Cardiac muscle cell (in vitro differentiated cells and primary cell): ENCODE data around the gene SSRP1. TPM values are rescaled to one million over a fixed set of nuclear protein-coding genes. Genes with fewer than 3 reads are reported as not detected.

Source experiments
- DNase-seq, 2 donors: peaks; one replicate each; pipeline versions ENCODE4 v3.0.0 to v3.0.0-alpha.2; 2010 to 2017; ENCODE audit warnings: low read depth in 1 of 2, low spot score in 1 of 2
- H3K27ac ChIP-seq: fragments of 200-600 bp; sonication (generic); 2 replicates; pipeline ENCODE4 v1.5.1; 2016
- H3K27me3 ChIP-seq: fragments of 200-600 bp; sonication (generic); 2 replicates; pipeline ENCODE4 v1.6.0; 2016; ENCODE audit warnings: control low read depth
- H3K36me3 ChIP-seq: fragments of 200-600 bp; sonication (generic); 2 replicates; pipeline ENCODE4 v1.5.1; 2016; ENCODE audit warnings: control low read depth
- H3K4me1 ChIP-seq: fragments of 200-600 bp; sonication (generic); 2 replicates; pipeline ENCODE4 v1.8.1; 2017; ENCODE audit warnings: low read depth, mild to moderate bottlenecking, mixed run types
- H3K4me3 ChIP-seq: fragments of 200-600 bp; sonication (generic); 2 replicates; pipeline ENCODE4 v1.5.1; 2016; ENCODE audit warnings: mild to moderate bottlenecking
- H3K9me3 ChIP-seq: fragments of 200-600 bp; sonication (generic); 2 replicates; pipeline ENCODE4 v1.5.1; 2017; ENCODE audit warnings: low read depth, mild to moderate bottlenecking, control low read depth
- polyA plus RNA-seq: library from polyadenylated mRNA; unstranded; fragments of >200 nt; fragmentation: Nextera tagmentation; extraction: Ambion mirVana; gene quantifications from 2 replicates; pipeline ENCODE4 v1.2.1, GENCODE V29; 2016
- total RNA-seq: library from RNA; depleted of rRNA; stranded (reverse); fragments of >200 nt; gene quantifications from 2 replicates; pipeline ENCODE4 v1.2.3, GENCODE V29; 2016
- TF ChIP-seq, protein P1 (sequence below): IDR thresholded peaks from 2 replicates; pipeline ENCODE4 v1.5.1; 2012; ENCODE audit warnings: low read depth, mild to moderate bottlenecking, low read length

SSRP1 gene
- total and polyA plus RNA-seq, 2 experiments from 2014 or later: 87.0 to 180 TPM

GRCh38 chr11:57277845-57278720 lies 57.6 kb downstream of the SSRP1 start:
- TF ChIP-seq, protein P1, sequence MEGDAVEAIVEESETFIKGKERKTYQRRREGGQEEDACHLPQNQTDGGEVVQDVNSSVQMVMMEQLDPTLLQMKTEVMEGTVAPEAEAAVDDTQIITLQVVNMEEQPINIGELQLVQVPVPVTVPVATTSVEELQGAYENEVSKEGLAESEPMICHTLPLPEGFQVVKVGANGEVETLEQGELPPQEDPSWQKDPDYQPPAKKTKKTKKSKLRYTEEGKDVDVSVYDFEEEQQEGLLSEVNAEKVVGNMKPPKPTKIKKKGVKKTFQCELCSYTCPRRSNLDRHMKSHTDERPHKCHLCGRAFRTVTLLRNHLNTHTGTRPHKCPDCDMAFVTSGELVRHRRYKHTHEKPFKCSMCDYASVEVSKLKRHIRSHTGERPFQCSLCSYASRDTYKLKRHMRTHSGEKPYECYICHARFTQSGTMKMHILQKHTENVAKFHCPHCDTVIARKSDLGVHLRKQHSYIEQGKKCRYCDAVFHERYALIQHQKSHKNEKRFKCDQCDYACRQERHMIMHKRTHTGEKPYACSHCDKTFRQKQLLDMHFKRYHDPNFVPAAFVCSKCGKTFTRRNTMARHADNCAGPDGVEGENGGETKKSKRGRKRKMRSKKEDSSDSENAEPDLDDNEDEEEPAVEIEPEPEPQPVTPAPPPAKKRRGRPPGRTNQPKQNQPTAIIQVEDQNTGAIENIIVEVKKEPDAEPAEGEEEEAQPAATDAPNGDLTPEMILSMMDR: peak; percentile 84
- H3K4me1 ChIP-seq: peaks cover 8% of the 10 kb centered on the region
- DNase-seq: peak; percentile 77 to 92
- peak overlapping the region; percentile 68 for H3K27ac ChIP-seq
- no peaks in the 10 kb centered on the region for H3K9me3 ChIP-seq
- no peaks in the 10 kb centered on the region for H3K36me3 ChIP-seq
- no peak overlapping the region for H3K4me3 ChIP-seq
- no peaks in the 10 kb centered on the region for H3K27me3 ChIP-seq

- TF ChIP-seq, protein P1: no peak
- Histone ChIP-seq H3K36me3 (no peaks in the 10 kb centered on the region), H3K27me3 (no peaks in the 10 kb centered on the region), H3K27ac (no peak overlapping the region), H3K9me3 (no peaks in the 10 kb centered on the region), H3K4me3 (no peak overlapping the region), H3K4me1 (peaks cover 8% of the 10 kb centered on the region)
- peak in 1 of 2 donors; percentile 78 for DNase-seq
Observed at GRCh38 chr11:57276971-57277675, 58.6 kb downstream of the SSRP1 start.

DNA sequence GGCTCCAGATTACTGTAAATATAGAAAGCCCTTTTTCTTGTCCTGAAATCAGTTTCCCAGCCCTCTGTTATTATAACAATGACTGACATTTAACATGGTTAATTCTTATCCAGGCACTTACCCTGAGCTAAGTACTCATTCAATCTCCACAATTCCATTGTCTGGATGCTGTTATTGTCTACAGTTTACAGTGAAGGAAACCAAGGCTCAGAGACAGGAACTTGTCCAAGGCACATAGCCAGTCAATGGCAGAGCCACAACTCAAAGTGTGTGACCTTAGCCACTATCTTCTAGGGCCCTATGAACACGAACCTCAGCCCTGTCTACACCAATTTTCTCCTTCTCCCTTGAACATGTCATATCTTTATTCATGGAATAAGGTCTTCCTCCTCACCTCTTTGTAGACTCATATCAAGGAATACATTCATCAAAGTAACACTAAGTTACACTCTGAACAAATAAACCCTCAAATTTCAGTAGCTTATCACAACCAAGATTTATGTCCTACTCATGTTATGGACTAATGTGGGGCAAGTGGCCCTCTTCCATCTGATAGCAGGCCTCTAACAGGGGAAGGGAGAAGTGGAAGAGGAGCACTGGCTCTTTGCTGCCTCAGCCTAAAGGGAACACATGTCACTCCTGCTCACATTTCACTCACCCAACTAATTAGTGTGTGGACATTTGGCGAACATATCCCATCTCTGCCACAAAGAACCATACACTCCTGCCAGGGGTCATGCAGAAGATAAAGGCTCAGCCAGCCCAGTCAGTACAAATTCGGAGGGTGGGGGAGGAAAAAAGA lies 59.3 kb downstream of the SSRP1 start:
- Histone ChIP-seq H3K4me1 (peaks cover 8% of the 10 kb centered on the region), H3K4me3 (no peak overlapping the region), H3K27ac (no peak overlapping the region), H3K36me3 (no peaks in the 10 kb centered on the region), H3K27me3 (no peaks in the 10 kb centered on the region), H3K9me3 (no peaks in the 10 kb centered on the region)
- DNase-seq: no peak
- TF ChIP-seq, protein P1: no peak

Other genes starting within 250 kb of the SSRP1 start
- gene LRRC55, start 153.9 kb downstream of the SSRP1 start, total RNA-seq: 0.11 and 0.21 TPM in 2 replicates
- 0.12 TPM in 1 of 2 replicates, not detected in the other for gene LRRC55, start 153.9 kb downstream of the SSRP1 start, polyA plus RNA-seq
- 9.8 and 16.0 TPM in 2 replicates for gene APLNR, start 98.6 kb downstream of the SSRP1 start, total RNA-seq
- 7.2 and 13.6 TPM in 2 replicates for gene APLNR, start 98.6 kb downstream of the SSRP1 start, polyA plus RNA-seq
- gene TNKS1BP1, start 10.9 kb downstream of the SSRP1 start, total RNA-seq: 58.9 and 69.1 TPM in 2 replicates
- gene TNKS1BP1, start 10.9 kb downstream of the SSRP1 start, polyA plus RNA-seq: 62.1 and 67.1 TPM in 2 replicates
- 0.09 and 0.18 TPM in 2 replicates for gene P2RX3, start 2.5 kb upstream of the SSRP1 start, total RNA-seq
- gene P2RX3, start 2.5 kb upstream of the SSRP1 start, polyA plus RNA-seq: 0.39 and 0.62 TPM in 2 replicates
- gene PRG3, start 45.3 kb upstream of the SSRP1 start, total RNA-seq: not detected in 2 replicates
- gene PRG3, start 45.3 kb upstream of the SSRP1 start, polyA plus RNA-seq: not detected in 2 replicates
- not detected in 2 replicates for gene PRG2, start 54.8 kb upstream of the SSRP1 start, total RNA-seq
- not detected in 2 replicates for gene PRG2, start 54.8 kb upstream of the SSRP1 start, polyA plus RNA-seq
- 1.7 and 1.9 TPM in 2 replicates for gene SLC43A3, start 91.2 kb upstream of the SSRP1 start, total RNA-seq
- 5.8 and 6.8 TPM in 2 replicates for gene SLC43A3, start 91.2 kb upstream of the SSRP1 start, polyA plus RNA-seq
- gene RTN4RL2, start 124.6 kb upstream of the SSRP1 start, total RNA-seq: 0.09 and 0.11 TPM in 2 replicates
- gene RTN4RL2, start 124.6 kb upstream of the SSRP1 start, polyA plus RNA-seq: 0.61 and 1.3 TPM in 2 replicates
- 13.3 and 24.6 TPM in 2 replicates for gene SLC43A1, start 179.8 kb upstream of the SSRP1 start, total RNA-seq
- 11.2 and 23.7 TPM in 2 replicates for gene SLC43A1, start 179.8 kb upstream of the SSRP1 start, polyA plus RNA-seq
- gene TIMM10, start 194.9 kb upstream of the SSRP1 start, total RNA-seq: 32.6 and 45.1 TPM in 2 replicates
- 57.3 and 64.7 TPM in 2 replicates for gene TIMM10, start 194.9 kb upstream of the SSRP1 start, polyA plus RNA-seq
- 0.11 TPM in 1 of 2 replicates, not detected in the other for gene SMTNL1, start 201.7 kb upstream of the SSRP1 start, total RNA-seq
- gene SMTNL1, start 201.7 kb upstream of the SSRP1 start, polyA plus RNA-seq: 0.47 and 0.89 TPM in 2 replicates
- gene UBE2L6, start 231.8 kb upstream of the SSRP1 start, total RNA-seq: 113 and 129 TPM in 2 replicates
- gene UBE2L6, start 231.8 kb upstream of the SSRP1 start, polyA plus RNA-seq: 158 and 231 TPM in 2 replicates